T-helper 2 cell treated with Interferon-gamma antibody and Interleukin-4, amounts not matched to agents 100 ng/mL and 5 ng/mL, for 36 hours (primary cell): Measurements from ENCODE around the gene MOB4. TPM values are rescaled to one million over a fixed set of nuclear protein-coding genes. Genes with fewer than 3 reads are reported as not detected.
"Not testable (repeated sequence)": the region's sequence is repeated elsewhere in the genome, so short reads cannot be mapped to it uniquely, and the experiment has no call there.

Experiments
- intact Hi-C: fragments of 100-400 bp; cut with micrococcal nuclease; formaldehyde crosslinking; loops from one replicate; pipeline ENCODE4 v1.15.1; 2023
- total RNA-seq: library from RNA; stranded (reverse); gene quantifications from 2 replicates; pipeline ENCODE4 v1.2.3, GENCODE V29; 2022

Gene MOB4
- total RNA-seq, 1 donor from 2014 or later, result 20.9 TPM

- intact Hi-C loops, result not testable (repeated sequence)
Observed at GRCh38 chr2:197578294-197578693, 62.4 kb downstream of the MOB4 start.

- intact Hi-C loops, result not testable (repeated sequence)
Observed at GRCh38 chr2:197580166-197580565, 64.3 kb downstream of the MOB4 start.

- intact Hi-C loops, result not testable (repeated sequence)
Observed at GRCh38 chr2:197587255-197587654, 71.4 kb downstream of the MOB4 start.

- intact Hi-C loops, result no loop called here
Observed at GRCh38 chr2:197591339-197592072, 75.6 kb downstream of the MOB4 start.

- intact Hi-C loops, result no loop called here
Observed at GRCh38 chr2:197596766-197597165, 80.9 kb downstream of the MOB4 start.

- intact Hi-C loops, result no loop called here
Observed at GRCh38 chr2:197597166-197597565, 81.3 kb downstream of the MOB4 start.

GRCh38 chr2:197598450-197598849, 82.6 kb downstream of the MOB4 start:
- intact Hi-C loops, result no loop called here

- intact Hi-C loops, result no loop called here
Observed at GRCh38 chr2:197599285-197599965, 83.6 kb downstream of the MOB4 start.

- intact Hi-C loops, result no loop called here
Observed at GRCh38 chr2:197600306-197600705, 84.4 kb downstream of the MOB4 start.

- intact Hi-C loops, result no loop called here
Observed at GRCh38 chr2:197601726-197602125, 85.9 kb downstream of the MOB4 start.

Other genes starting within 250 kb of the MOB4 start
- 214 and 234 TPM in 2 replicates for gene ANKRD44, start 205.3 kb upstream of the MOB4 start, total RNA-seq
- gene SF3B1, start 81.0 kb upstream of the MOB4 start, total RNA-seq, result 298 and 310 TPM in 2 replicates
- gene COQ10B, start 62.5 kb upstream of the MOB4 start, total RNA-seq, result 22.2 and 24.6 TPM in 2 replicates
- gene HSPD1, start 16.2 kb upstream of the MOB4 start, total RNA-seq, result 351 and 353 TPM in 2 replicates
- 145 and 151 TPM in 2 replicates for gene HSPE1, start 15.7 kb upstream of the MOB4 start, total RNA-seq
- not detected in 2 replicates for gene RFTN2, start 159.5 kb downstream of the MOB4 start, total RNA-seq
- 15.0 and 16.4 TPM in 2 replicates for gene MARS2, start 189.3 kb downstream of the MOB4 start, total RNA-seq